Neuronal stem cell (in vitro differentiated cells): Measurements from ENCODE around the gene WNT9A.
A peak's percentile ranks its signal among the peaks of the same experiment; 100 is the strongest.

Experiments used
- DNase-seq: peaks from one replicate; pipeline ENCODE4 v3.0.0-alpha.2; 2013; ENCODE audit warnings: low spot score
- H2AFZ ChIP-seq: one replicate; pipeline ENCODE4 v1.6.1; 2013; ENCODE audit warnings: mild to moderate bottlenecking, low read length, inconsistent platforms
- H2AK5ac ChIP-seq: 2 replicates; pipeline ENCODE4 v1.6.1; 2013; ENCODE audit warnings: low read depth, mild to moderate bottlenecking, inconsistent platforms, low read length, moderate library complexity, mixed read lengths
- H2BK120ac ChIP-seq: 2 replicates; pipeline ENCODE4 v1.6.1; 2013; ENCODE audit warnings: low read depth, mild to moderate bottlenecking, inconsistent platforms, low read length, moderate library complexity, mixed read lengths
- H2BK12ac ChIP-seq: one replicate; pipeline ENCODE4 v1.6.1; 2013; ENCODE audit warnings: low read length, inconsistent platforms
- H2BK15ac ChIP-seq: 2 replicates; pipeline ENCODE4 v1.6.1; 2013; ENCODE audit warnings: mild to moderate bottlenecking, low read length, inconsistent platforms, mixed read lengths
- H2BK5ac ChIP-seq: one replicate; pipeline ENCODE4 v1.6.1; 2013; ENCODE audit warnings: inconsistent platforms, mild to moderate bottlenecking, low read length, moderate library complexity
- H3K14ac ChIP-seq: one replicate; pipeline ENCODE4 v1.6.1; 2013; ENCODE audit warnings: low read length, inconsistent platforms
- H3K18ac ChIP-seq: 2 replicates; pipeline ENCODE4 v1.6.1; 2013; ENCODE audit warnings: low read length, inconsistent platforms
- H3K23ac ChIP-seq: 2 replicates; pipeline ENCODE4 v1.6.1; 2013; ENCODE audit warnings: low read depth, mild to moderate bottlenecking, mixed read lengths, low read length, inconsistent platforms; ENCODE audit not compliant: poor library complexity
- H3K27ac ChIP-seq: replicated peaks from 3 replicates; pipeline ENCODE4 v1.5.1; 2013; ENCODE audit warnings: low read length, inconsistent platforms
- H3K27me3 ChIP-seq, 3 experiments: 2 replicates each; pipeline ENCODE4 v1.6.1; 2013; ENCODE audit warnings: low read length in 3 of 3, mild to moderate bottlenecking in 2 of 3, inconsistent platforms in 1 of 3, low read depth in 1 of 3, mixed read lengths in 1 of 3, moderate library complexity in 1 of 3; ENCODE audit not compliant: control insufficient read depth in 3 of 3, insufficient read depth in 3 of 3
- H3K36me3 ChIP-seq, 2 donors: replicated peaks in 1 of 2; 2 replicates each; pipeline ENCODE4 v1.6.1; 2013; ENCODE audit warnings: low read length in 2 of 2; ENCODE audit not compliant: control insufficient read depth in 2 of 2, insufficient read depth in 2 of 2
- H3K4ac ChIP-seq: 2 replicates; pipeline ENCODE4 v1.6.1; 2013; ENCODE audit warnings: inconsistent platforms, mild to moderate bottlenecking, low read length, moderate library complexity
- H3K4me1 ChIP-seq, 2 donors: 1 replicate in 1 of 2; 2 replicates in 1 of 2; pipeline ENCODE4 v1.6.1; 2013; ENCODE audit warnings: low read length in 2 of 2, low read depth in 1 of 2; ENCODE audit not compliant: control insufficient read depth in 2 of 2, insufficient read depth in 1 of 2
- H3K4me2 ChIP-seq: one replicate; pipeline ENCODE4 v1.6.1; 2013; ENCODE audit warnings: mild to moderate bottlenecking, low read length, inconsistent platforms; ENCODE audit not compliant: insufficient read depth, poor library complexity, severe bottlenecking
- H3K4me3 ChIP-seq, 2 donors: 2 replicates each; pipeline ENCODE4 v1.5.1; 2013; ENCODE audit warnings: low read length in 2 of 2, mild to moderate bottlenecking in 2 of 2, inconsistent platforms in 1 of 2, moderate library complexity in 1 of 2
- H3K79me1 ChIP-seq: one replicate; pipeline ENCODE4 v1.6.1; 2013; ENCODE audit warnings: low read depth, mild to moderate bottlenecking, inconsistent platforms, low read length, moderate library complexity
- H3K9ac ChIP-seq: one replicate; pipeline ENCODE4 v1.6.1; 2013; ENCODE audit warnings: mild to moderate bottlenecking, low read depth, low read length, inconsistent platforms; ENCODE audit not compliant: poor library complexity
- H3K9me3 ChIP-seq, 2 donors: replicated peaks in 1 of 2; 2 replicates each; pipeline versions ENCODE3 to v1.6.1; 2013; ENCODE audit warnings: low read length in 2 of 2, mild to moderate bottlenecking in 2 of 2, inconsistent platforms in 1 of 2, low read depth in 1 of 2, mixed read lengths in 1 of 2, moderate library complexity in 1 of 2; ENCODE audit not compliant: control insufficient read depth in 2 of 2, insufficient read depth in 1 of 2
- H4K8ac ChIP-seq: one replicate; pipeline ENCODE4 v1.6.1; 2013; ENCODE audit warnings: low read depth, mild to moderate bottlenecking, inconsistent platforms, low read length, moderate library complexity
- H4K91ac ChIP-seq: one replicate; pipeline ENCODE4 v1.6.1; 2013; ENCODE audit warnings: low read length, low read depth, mild to moderate bottlenecking, inconsistent platforms; ENCODE audit not compliant: poor library complexity
- whole genome bisulfite sequencing, 2 donors: extraction: QIAGEN DNeasy Blood & Tissue Kit; methylation state at CpG; one replicate each; pipeline ENCODE4 v1.1.7; 2013; ENCODE audit warnings: missing lambda C conversion rate in 2 of 2, mixed read lengths in 1 of 2; ENCODE audit not compliant: insufficient read length in 2 of 2, insufficient replicate concordance in 1 of 2; ENCODE audit errors: extremely low coverage in 2 of 2; 5-methylcytosine and 5-hydroxymethylcytosine counted together

Gene WNT9A

GRCh38 chr1:227903061-227903521 is 44.6 kb downstream of the WNT9A start:
- H3K23ac ChIP-seq: peak overlapping the region; percentile 65
- no peak overlapping the region for H3K4ac ChIP-seq
- no peak overlapping the region for H4K8ac ChIP-seq
- peak overlapping the region; percentile 83 for H2BK5ac ChIP-seq
- no peak overlapping the region for H2AFZ ChIP-seq
- no CpG with 5 or more reads among the region's 9 CpGs for WGBS, 2 donors
- no peak for DNase-seq
- peak overlapping the region; percentile 56 for H2BK120ac ChIP-seq
- H3K4me1 ChIP-seq: peaks cover 3 to 11% of the 10 kb centered on the region in 2 donors
- H3K4me2 ChIP-seq: no peak overlapping the region
- peak overlapping the region; percentile 91 for H2BK15ac ChIP-seq
- no peak overlapping the region for H4K91ac ChIP-seq
- peak overlapping the region; percentile 98 for H2AK5ac ChIP-seq
- H3K27me3 ChIP-seq: no peaks in the 10 kb centered on the region
- no peak overlapping the region for H3K27ac ChIP-seq
- H3K9ac ChIP-seq: no peak overlapping the region
- H3K9me3 ChIP-seq: no peaks in the 10 kb centered on the region
- peak overlapping the region; percentile 56 for H3K14ac ChIP-seq
- peak overlapping the region; percentile 91 for H3K18ac ChIP-seq
- H3K4me3 ChIP-seq: no peak overlapping the region
- no peaks in the 10 kb centered on the region for H3K79me1 ChIP-seq
- H3K36me3 ChIP-seq: no peaks in the 10 kb centered on the region
- peak overlapping the region; percentile 97 for H2BK12ac ChIP-seq

GRCh38 chr1:227902641-227902990 is 45.1 kb downstream of the WNT9A start:
- H3K9me3 ChIP-seq: no peaks in the 10 kb centered on the region
- H3K18ac ChIP-seq: peak overlapping the region; percentile 91
- peak overlapping the region; percentile 56 for H2AFZ ChIP-seq
- peak overlapping the region; percentile 64 for H3K9ac ChIP-seq
- H3K4ac ChIP-seq: peak overlapping the region; percentile 89
- H3K27me3 ChIP-seq: no peaks in the 10 kb centered on the region
- WGBS, 2 donors: no CpG with 5 or more reads among the region's 9 CpGs
- H4K91ac ChIP-seq: peak overlapping the region; percentile 96
- peak overlapping the region; percentile 83 for H2BK5ac ChIP-seq
- no peaks in the 10 kb centered on the region for H3K79me1 ChIP-seq
- H3K27ac ChIP-seq: no peak overlapping the region
- DNase-seq: no peak
- H2BK15ac ChIP-seq: peak overlapping the region; percentile 91
- H2AK5ac ChIP-seq: peak overlapping the region; percentile 98
- no peak overlapping the region for H3K23ac ChIP-seq
- H2BK120ac ChIP-seq: peak overlapping the region; percentile 56
- H3K36me3 ChIP-seq: no peaks in the 10 kb centered on the region
- H3K4me1 ChIP-seq: peaks cover 3 to 11% of the 10 kb centered on the region in 2 donors
- H4K8ac ChIP-seq: peak overlapping the region; percentile 72
- peak overlapping the region; percentile 96 for H3K14ac ChIP-seq
- peak overlapping the region; percentile 93 for H2BK12ac ChIP-seq
- no peak overlapping the region for H3K4me3 ChIP-seq
- H3K4me2 ChIP-seq: no peak overlapping the region

GRCh38 chr1:227901906-227902640 is 45.7 kb downstream of the WNT9A start:
- H2AK5ac ChIP-seq: peak overlapping the region; percentile 98
- H4K8ac ChIP-seq: peak overlapping the region; percentile 72
- peak overlapping the region; percentile 83 for H2BK5ac ChIP-seq
- H2AFZ ChIP-seq: peak overlapping the region; percentile 56
- peak overlapping the region; percentile 93 for H2BK12ac ChIP-seq
- no peak for DNase-seq
- no peak overlapping the region for H3K4me3 ChIP-seq
- H3K27me3 ChIP-seq: no peaks in the 10 kb centered on the region
- H3K4ac ChIP-seq: peak overlapping the region; percentile 89
- H2BK120ac ChIP-seq: peak overlapping the region; percentile 56
- H3K27ac ChIP-seq: no peak overlapping the region
- no peaks in the 10 kb centered on the region for H3K9me3 ChIP-seq
- peak overlapping the region; percentile 2 for H3K23ac ChIP-seq
- H2BK15ac ChIP-seq: peak overlapping the region; percentile 91
- H3K4me1 ChIP-seq: peaks cover 2 to 10% of the 10 kb centered on the region in 2 donors
- no peaks in the 10 kb centered on the region for H3K79me1 ChIP-seq
- H3K18ac ChIP-seq: peak overlapping the region; percentile 91
- peak overlapping the region; percentile 21 for H3K9ac ChIP-seq
- H3K14ac ChIP-seq: no peak overlapping the region
- no peak overlapping the region for H3K4me2 ChIP-seq
- no peaks in the 10 kb centered on the region for H3K36me3 ChIP-seq
- WGBS, 2 donors: no CpG with 5 or more reads among the region's 11 CpGs
- peak overlapping the region; percentile 96 for H4K91ac ChIP-seq

GRCh38 chr1:227901239-227901905 is 46.4 kb downstream of the WNT9A start:
- H3K14ac ChIP-seq: peak overlapping the region; percentile 47
- H2AFZ ChIP-seq: no peak overlapping the region
- peak overlapping the region; percentile 37 for H3K4ac ChIP-seq
- H3K18ac ChIP-seq: peak overlapping the region; percentile 87
- H4K91ac ChIP-seq: peak overlapping the region; percentile 0
- H3K9ac ChIP-seq: no peak overlapping the region
- peak overlapping the region; percentile 2 for H3K23ac ChIP-seq
- H3K79me1 ChIP-seq: no peaks in the 10 kb centered on the region
- H3K27ac ChIP-seq: no peak overlapping the region
- H3K4me1 ChIP-seq: peaks cover 0 to 13% of the 10 kb centered on the region in 2 donors
- peak overlapping the region; percentile 63 for H2AK5ac ChIP-seq
- H3K4me3 ChIP-seq: no peak overlapping the region
- H2BK12ac ChIP-seq: peak overlapping the region; percentile 66
- H3K4me2 ChIP-seq: no peak overlapping the region
- H2BK15ac ChIP-seq: peak overlapping the region; percentile 91
- H3K27me3 ChIP-seq: no peaks in the 10 kb centered on the region
- peak overlapping the region; percentile 65 for H4K8ac ChIP-seq
- H2BK120ac ChIP-seq: no peak overlapping the region
- peak overlapping the region; percentile 83 for H2BK5ac ChIP-seq
- no peaks in the 10 kb centered on the region for H3K9me3 ChIP-seq
- DNase-seq: no peak
- H3K36me3 ChIP-seq: no peaks in the 10 kb centered on the region
- no CpG with 5 or more reads among the region's 13 CpGs for WGBS, 2 donors
